Erythroblast (primary cell): Measurements from ENCODE around the gene PDGFRB.

Experiments used
- GATA1 ChIP-seq: IDR thresholded peaks from 2 replicates; pipeline ENCODE4 v1.6.1; 2011; ENCODE audit warnings: low read depth, mild to moderate bottlenecking, control low read depth, low read length, moderate library complexity
- POLR2A ChIP-seq: IDR thresholded peaks from 2 replicates; pipeline ENCODE4 v1.6.1; 2011; ENCODE audit warnings: mild to moderate bottlenecking, low read length

DNA sequence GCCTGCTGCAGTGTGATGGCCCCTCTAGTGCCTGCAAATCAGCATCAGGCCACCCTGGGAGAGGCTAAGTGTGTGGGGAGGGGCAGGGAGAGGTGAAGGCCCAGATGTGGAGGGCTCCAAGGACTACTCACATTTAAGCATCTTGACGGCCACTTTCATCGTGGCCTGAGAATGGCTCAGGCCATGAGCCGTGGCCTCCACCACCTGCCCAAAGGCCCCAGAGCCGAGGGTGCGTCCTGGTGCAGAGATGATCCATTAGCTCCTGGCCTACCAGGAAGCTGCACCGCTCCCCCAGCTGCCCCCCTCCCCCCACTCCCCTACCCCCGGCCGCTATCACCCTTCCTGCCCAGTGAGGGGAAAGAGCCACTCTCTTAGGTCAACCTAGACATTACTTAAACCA is 31.0 kb downstream of the PDGFRB start:
- TF ChIP-seq POLR2A (no peak), GATA1 (no peak)
